Coronary artery (tissue), 2 donors: ENCODE results near the gene LATS1.

Experiments
- DNase-seq: peaks from one replicate; pipeline ENCODE4 v3.0.0-alpha.2; 2017; ENCODE audit warnings: low spot score
- H3K27ac ChIP-seq, 2 donors: fragments of 200-600 bp; sonication (generic); one replicate each; pipeline ENCODE4 v1.5.1; 2016 to 2019
- H3K4me3 ChIP-seq: fragments of 200-600 bp; sonication (generic); 2 replicates; pipeline ENCODE4 v1.5.1; 2016; ENCODE audit warnings: mild to moderate bottlenecking, moderate library complexity
- CTCF ChIP-seq: fragments of 200-600 bp; sonication (generic); IDR thresholded peaks from one replicate; pipeline ENCODE4 v1.5.1; 2019; ENCODE audit warnings: antibody characterized with exemption

Gene LATS1

GRCh38 chr6:149628875-149629510 lies 88.9 kb downstream of the LATS1 start:
- no peak overlapping the region for H3K4me3 ChIP-seq
- TF ChIP-seq CTCF: no peak
- H3K27ac ChIP-seq: no peak overlapping the region
- no peak for DNase-seq

DNA sequence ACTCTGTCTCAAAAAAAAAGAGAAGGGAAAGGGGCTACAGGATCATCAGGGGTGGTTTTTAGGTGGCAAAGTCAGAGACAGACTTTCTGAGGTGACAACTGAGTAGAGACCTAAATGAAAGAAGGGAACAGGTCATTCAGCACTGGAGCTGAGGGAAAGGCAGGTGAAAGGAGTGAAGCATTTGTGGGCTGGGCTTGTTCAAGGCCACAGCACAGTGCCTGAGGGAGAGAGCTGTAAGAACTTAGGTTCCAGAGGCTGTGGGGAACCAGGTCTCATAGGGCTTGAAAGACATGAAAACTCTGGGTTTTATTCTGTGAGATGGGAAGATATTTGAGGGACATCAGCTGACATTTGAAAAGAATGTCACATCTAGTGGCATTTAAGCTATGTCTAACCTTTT lies 90.2 kb downstream of the LATS1 start:
- no peak overlapping the region for H3K4me3 ChIP-seq
- DNase-seq: no peak
- no peak for TF ChIP-seq CTCF
- no peak overlapping the region for H3K27ac ChIP-seq

- Histone ChIP-seq H3K4me3 (no peak overlapping the region), H3K27ac (no peak overlapping the region)
- no peak for TF ChIP-seq CTCF
- DNase-seq: no peak
Observed at GRCh38 chr6:149615805-149616204, 102.1 kb downstream of the LATS1 start.

DNA sequence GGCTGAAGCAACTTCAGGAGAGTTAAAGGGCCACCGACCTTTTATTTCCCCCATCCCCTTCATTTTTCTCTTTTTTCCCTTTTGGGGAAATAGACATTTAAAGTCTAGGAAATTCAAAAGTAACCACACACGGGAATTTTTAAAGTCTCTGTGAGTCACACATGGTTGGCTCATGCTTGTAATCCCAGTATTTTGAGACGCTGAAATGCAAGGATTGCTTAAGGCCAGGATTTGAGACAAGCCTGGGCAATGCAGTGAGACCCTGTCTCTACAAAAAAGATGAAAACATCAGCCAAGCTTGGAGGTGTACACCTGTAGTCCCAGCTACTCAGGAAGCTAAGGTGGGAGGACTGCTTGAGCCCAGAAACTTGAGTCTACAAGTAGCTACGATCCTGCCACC lies 103.6 kb downstream of the LATS1 start:
- DNase-seq: no peak
- Histone ChIP-seq H3K4me3 (no peak overlapping the region), H3K27ac (no peak overlapping the region)
- TF ChIP-seq CTCF: no peak

DNA sequence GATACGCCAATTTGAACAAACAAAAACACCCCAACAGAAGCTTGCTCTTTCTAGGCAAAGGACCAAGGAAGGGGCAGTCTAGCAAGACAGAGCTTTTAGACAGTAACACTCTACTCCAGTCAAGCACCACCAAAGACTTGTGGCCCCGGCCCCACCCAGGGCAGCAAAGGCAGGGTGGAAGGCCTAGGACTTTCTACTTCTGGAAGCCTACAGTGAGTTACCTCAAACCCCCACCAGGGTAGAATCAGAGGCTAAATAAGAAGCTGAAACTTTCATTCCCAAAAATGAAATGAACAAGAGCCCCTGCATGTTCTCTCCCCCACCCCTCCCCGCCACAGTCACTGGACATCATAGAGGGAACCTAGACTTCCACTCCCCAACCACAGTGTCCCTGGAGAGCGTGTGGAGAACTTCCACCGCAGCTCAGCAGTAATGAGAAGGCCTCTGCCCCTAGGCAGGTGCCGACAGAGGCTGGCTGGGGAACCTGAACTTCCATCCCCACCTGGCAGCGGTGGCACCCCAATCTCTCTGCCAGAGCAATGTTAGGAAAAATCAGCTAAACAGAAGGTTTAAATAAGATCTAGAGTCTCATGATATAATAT lies 109.4 kb downstream of the LATS1 start:
- Histone ChIP-seq H3K27ac (no peak overlapping the region), H3K4me3 (no peak overlapping the region)
- no peak for DNase-seq
- TF ChIP-seq CTCF: no peak
